Psoas muscle (tissue), 8 donors: ENCODE data around the gene AXIN1. TPM values are rescaled to one million over a fixed set of nuclear protein-coding genes. Genes with fewer than 3 reads are reported as not detected.

Experiments used
- ATAC-seq, 4 donors: fragments of 200-7000 bp; cut with Tn5 transposase; one replicate each; pipeline ENCODE4 v1.9.1; 2020; ENCODE audit warnings: moderate library complexity in 3 of 4, mild to moderate bottlenecking in 2 of 4
- DNase-seq, 2 donors: peaks; one replicate each; pipeline ENCODE4 v3.0.0-alpha.2; 2020
- H3K27ac ChIP-seq: fragments of 200-600 bp; one replicate; pipeline ENCODE4 v1.8.0; 2022
- H3K27me3 ChIP-seq, 3 donors: fragments of 200-600 bp in 1 of 3; one replicate each; pipeline versions ENCODE4 v1.6.1 to v1.8.0; 2013 to 2022; ENCODE audit warnings: low read length in 2 of 3, mild to moderate bottlenecking in 2 of 3, moderate library complexity in 1 of 3; ENCODE audit not compliant: insufficient read depth in 3 of 3
- H3K36me3 ChIP-seq, 2 donors: fragments of 200-600 bp in 1 of 2; one replicate each; pipeline versions ENCODE4 v1.6.1 to v1.8.0; 2013 to 2022; ENCODE audit warnings: low read depth in 1 of 2, mild to moderate bottlenecking in 1 of 2, moderate library complexity in 1 of 2; ENCODE audit not compliant: insufficient read depth in 1 of 2
- H3K4me1 ChIP-seq: fragments of 200-600 bp; one replicate; pipeline ENCODE4 v1.8.0; 2022
- H3K4me3 ChIP-seq: fragments of 200-600 bp; one replicate; pipeline ENCODE4 v1.8.0; 2022; ENCODE audit warnings: mild to moderate bottlenecking
- H3K9me3 ChIP-seq: fragments of 200-600 bp; one replicate; pipeline ENCODE4 v1.8.0; 2022
- CTCF ChIP-seq: fragments of 200-600 bp; IDR thresholded peaks from one replicate; pipeline ENCODE4 v1.8.0; 2022; ENCODE audit warnings: antibody characterized with exemption
- WGBS, 3 donors: extraction: QIAGEN DNeasy Blood & Tissue Kit; methylation state at CpG; one replicate each; pipeline versions ENCODE4 v1.1.6 to v1.1.7; 2013; 5-methylcytosine and 5-hydroxymethylcytosine counted together
- intact Hi-C, 2 donors: fragments of 100-400 bp; cut with DNase I; formaldehyde crosslinking; loops; one replicate each; pipeline versions ENCODE4 v1.11.0 to v1.14.2; 2022
- polyA plus RNA-seq, 3 donors: library from polyadenylated mRNA; stranded (reverse); fragments of 200-250 nt; gene quantifications; one replicate each; pipeline ENCODE4 v1.2.3, GENCODE V29; 2013
- total RNA-seq, 4 donors: library from RNA; stranded (reverse); fragmentation: NEBNext Ultra II Directional in 2 of 4; extraction: Animal tissue kit (Norgen Biotek cat#: 25700) in 2 of 4; gene quantifications; one replicate each; pipeline versions ENCODE4 v1.2.1 to v1.2.4, GENCODE V29; 2021 to 2023
- donor health status: healthy with polysubstance abuse.
- donor health status: DM: no; HTN: no; CAD: no; lungs with moderate emphysema.
- donor health status: Bipolar disorder and iron deficiency.
- donor health status: healthy.
- donor health status: DM: yes; HTN: yes; CAD: no.
- donor health status: DM: no; HTN: no; CAD: no.
- donor health status: DM: no; HTN: no; CAD: no.
- donor health status: DM: yes; HTN: yes; CAD: no.

AXIN1 gene
- total and polyA plus RNA-seq, 7 donors, result 12.1 to 32.3 (median 23.2) TPM

GRCh38 chr16:356741-357140 lies 4.2 kb upstream of the AXIN1 start:
- ATAC-seq (no peak), DNase-seq (peak in 1 of 2 donors; percentile 46)
- Histone ChIP-seq H3K36me3 (no peaks in the 10 kb centered on the region), H3K9me3 (no peaks in the 10 kb centered on the region), H3K4me1 (peaks cover 4% of the 10 kb centered on the region), H3K4me3 (no peak overlapping the region), H3K27ac (no peak overlapping the region), H3K27me3 (peaks cover 0 to 2% (median 0%) of the 10 kb centered on the region in 3 donors)
- WGBS, 3 donors, result 30 to 61% (median 52%) methylated on average over 7 to 12 of the region's 12 CpGs
- intact Hi-C loops, result loop anchor here (5.0 to 10.0 kb wide), 3 partner anchors 129 to 239 kb away; partner anchors contain the start of gene LUC7L (in 1 of the 2)
- no peak for TF ChIP-seq CTCF

GRCh38 chr16:354971-355461 lies 2.5 kb upstream of the AXIN1 start:
- H3K4me3 ChIP-seq, result no peak overlapping the region
- 86 to 90% (median 88%) methylated on average over 7 to 10 of the region's 10 CpGs for WGBS, 3 donors
- ATAC-seq (no peak), DNase-seq (no peak)
- no peaks in the 10 kb centered on the region for H3K27me3 ChIP-seq
- H3K4me1 ChIP-seq, result peaks cover 11% of the 10 kb centered on the region
- intact Hi-C loops, result loop anchor here (5.0 to 10.0 kb wide), 3 partner anchors 128 to 238 kb away; partner anchors contain the start of gene LUC7L (in 2 of the 2)
- H3K9me3 ChIP-seq, result no peaks in the 10 kb centered on the region
- H3K36me3 ChIP-seq, result peaks cover 0 to 11% of the 10 kb centered on the region in 2 donors
- TF ChIP-seq CTCF, result no peak
- no peak overlapping the region for H3K27ac ChIP-seq

GRCh38 chr16:354291-354881 lies 1.9 kb upstream of the AXIN1 start:
- intact Hi-C loops, result loop anchor here in 1 of 2 donors (5.0 to 10.0 kb wide), 2 partner anchors 127 to 150 kb away; partner anchors contain the start of gene LUC7L
- peaks cover 0 to 11% of the 10 kb centered on the region in 2 donors for H3K36me3 ChIP-seq
- no peak overlapping the region for H3K4me3 ChIP-seq
- H3K27me3 ChIP-seq, result no peaks in the 10 kb centered on the region
- 85 to 90% (median 89%) methylated on average over 12 of the region's 12 CpGs for WGBS, 3 donors
- H3K4me1 ChIP-seq, result peaks cover 11% of the 10 kb centered on the region
- no peak overlapping the region for H3K27ac ChIP-seq
- TF ChIP-seq CTCF, result no peak
- no peak for ATAC-seq
- peak in 1 of 2 donors; percentile 50 for DNase-seq
- H3K9me3 ChIP-seq, result no peaks in the 10 kb centered on the region

GRCh38 chr16:353404-354290 lies 1.1 kb upstream of the AXIN1 start:
- DNase-seq, result no peak
- Histone ChIP-seq H3K27ac (peak overlapping the region; percentile 53), H3K9me3 (no peaks in the 10 kb centered on the region), H3K4me1 (peaks cover 11% of the 10 kb centered on the region), H3K36me3 (peaks cover 0 to 11% of the 10 kb centered on the region in 2 donors), H3K4me3 (peak overlapping the region; percentile 63), H3K27me3 (no peaks in the 10 kb centered on the region)
- ATAC-seq, result peak in 2 of 4 donors; percentile 0 to 6
- intact Hi-C loops, result loop anchor here in 1 of 2 donors (5.0 to 10.0 kb wide), 2 partner anchors 126 to 149 kb away; partner anchors contain the start of gene LUC7L
- 60 to 67% (median 63%) methylated on average over 23 to 25 of the region's 25 CpGs for WGBS, 3 donors
- no peak for TF ChIP-seq CTCF
